ENCODE data around the gene TMEM82. TPM values are rescaled to one million over a fixed set of nuclear protein-coding genes. Genes with fewer than 3 reads are reported as not detected.

TMEM82 gene
- total RNA-seq, 1 donor from 2014 or later: not detected

DNA sequence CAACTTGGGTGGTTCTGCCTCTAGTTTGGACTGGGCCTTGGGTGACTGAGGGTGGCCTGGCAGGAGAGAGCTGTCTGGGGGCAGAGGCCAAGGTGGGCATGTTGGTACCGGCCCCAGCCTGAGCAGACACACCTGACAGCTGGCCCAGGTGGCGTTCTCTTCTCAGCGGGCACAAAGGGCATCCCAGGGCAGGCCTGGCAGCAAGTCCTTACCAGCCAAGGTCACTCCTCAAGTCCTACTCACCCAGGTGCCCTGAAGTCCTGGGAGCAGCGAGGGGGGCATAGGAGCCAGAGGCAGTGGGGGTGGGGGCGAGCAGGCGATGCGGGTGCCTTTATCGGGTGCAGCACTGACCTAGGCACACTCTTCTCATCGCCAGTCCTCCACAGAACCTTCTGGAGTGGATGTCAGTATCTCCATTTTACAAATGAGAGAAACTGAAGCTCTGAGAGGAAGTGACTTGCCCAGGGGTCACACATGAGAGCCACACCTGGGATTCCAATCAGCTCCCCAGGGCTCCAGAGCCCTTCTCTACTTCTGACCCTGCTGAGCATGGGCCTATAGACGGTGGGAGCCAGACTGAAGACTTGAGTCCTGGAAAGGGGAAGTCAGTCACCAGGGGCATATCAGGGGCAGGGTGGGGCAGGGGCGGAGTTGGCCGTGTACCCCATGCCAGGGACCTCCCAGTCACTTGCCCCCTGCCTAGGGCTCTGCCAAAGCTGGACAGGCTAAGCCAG is 6.8 kb upstream of the TMEM82 start:
- DNase-seq (ENCODE audit: low read depth, low spot score): no peak

DNA sequence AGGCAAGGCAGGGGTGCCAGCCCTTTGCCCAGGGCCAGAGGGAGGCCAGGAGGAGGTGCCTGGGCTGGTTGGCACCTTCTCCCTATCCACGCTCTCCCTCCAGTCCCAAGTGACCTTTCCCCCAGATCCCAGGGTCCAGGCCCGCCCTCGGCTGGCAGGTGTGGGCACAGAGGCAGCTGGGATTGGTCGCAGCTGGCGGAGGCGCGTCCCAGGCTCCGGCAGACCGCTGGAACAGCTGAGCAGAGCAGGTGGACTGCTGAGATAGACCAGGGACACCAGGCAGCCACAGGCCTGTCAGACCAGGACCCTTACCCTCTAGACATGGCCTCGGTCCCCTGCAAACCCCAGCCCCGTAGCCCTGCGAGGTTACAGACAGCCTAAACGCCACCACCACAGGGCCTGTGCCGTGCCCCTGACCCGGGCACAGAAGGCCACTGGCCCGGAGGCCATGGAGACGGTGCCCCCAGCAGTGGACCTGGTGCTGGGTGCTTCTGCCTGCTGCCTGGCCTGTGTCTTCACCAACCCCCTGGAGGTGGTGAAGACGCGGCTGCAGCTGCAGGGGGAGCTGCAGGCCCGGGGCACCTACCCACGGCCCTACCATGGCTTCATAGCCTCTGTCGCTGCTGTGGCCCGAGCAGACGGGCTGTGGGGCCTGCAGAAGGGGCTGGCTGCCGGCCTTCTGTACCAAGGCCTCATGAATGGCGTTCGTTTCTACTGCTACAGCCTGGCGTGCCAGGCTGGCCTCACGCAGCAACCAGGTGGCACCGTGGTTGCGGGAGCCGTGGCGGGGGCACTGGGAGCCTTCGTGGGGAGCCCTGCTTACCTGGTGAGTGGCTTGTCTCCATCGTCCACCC is 6.0 kb upstream of the TMEM82 start, which contains the start of gene SLC25A34:
TSS of gene SLC25A34 (plus strand) at position 221 of the 854 bp plus-strand sequence. CDS start at position 449, 228 bp downstream.
- DNase-seq (ENCODE audit: low read depth, low spot score): no peak

DNA sequence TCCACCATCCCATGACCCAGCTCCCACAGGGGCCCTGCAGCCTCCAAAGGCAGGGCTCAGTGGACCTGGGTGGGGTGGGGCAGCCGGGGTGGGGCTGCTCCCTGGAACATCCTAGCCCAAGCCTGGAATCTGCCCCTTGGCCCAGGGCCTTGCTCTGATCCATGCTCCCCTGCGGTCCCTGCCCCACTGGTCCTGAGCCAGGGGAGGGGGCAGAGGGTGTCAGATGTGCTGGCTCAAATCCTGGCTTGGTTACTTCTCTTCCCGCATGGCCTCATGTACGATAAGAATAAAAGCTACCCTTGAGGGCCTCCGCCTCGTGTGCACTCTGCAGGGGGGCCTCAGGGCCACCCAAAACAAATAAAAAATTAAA is 5.4 kb upstream of the TMEM82 start:
- DNase-seq (ENCODE audit: low read depth, low spot score): no peak

DNA sequence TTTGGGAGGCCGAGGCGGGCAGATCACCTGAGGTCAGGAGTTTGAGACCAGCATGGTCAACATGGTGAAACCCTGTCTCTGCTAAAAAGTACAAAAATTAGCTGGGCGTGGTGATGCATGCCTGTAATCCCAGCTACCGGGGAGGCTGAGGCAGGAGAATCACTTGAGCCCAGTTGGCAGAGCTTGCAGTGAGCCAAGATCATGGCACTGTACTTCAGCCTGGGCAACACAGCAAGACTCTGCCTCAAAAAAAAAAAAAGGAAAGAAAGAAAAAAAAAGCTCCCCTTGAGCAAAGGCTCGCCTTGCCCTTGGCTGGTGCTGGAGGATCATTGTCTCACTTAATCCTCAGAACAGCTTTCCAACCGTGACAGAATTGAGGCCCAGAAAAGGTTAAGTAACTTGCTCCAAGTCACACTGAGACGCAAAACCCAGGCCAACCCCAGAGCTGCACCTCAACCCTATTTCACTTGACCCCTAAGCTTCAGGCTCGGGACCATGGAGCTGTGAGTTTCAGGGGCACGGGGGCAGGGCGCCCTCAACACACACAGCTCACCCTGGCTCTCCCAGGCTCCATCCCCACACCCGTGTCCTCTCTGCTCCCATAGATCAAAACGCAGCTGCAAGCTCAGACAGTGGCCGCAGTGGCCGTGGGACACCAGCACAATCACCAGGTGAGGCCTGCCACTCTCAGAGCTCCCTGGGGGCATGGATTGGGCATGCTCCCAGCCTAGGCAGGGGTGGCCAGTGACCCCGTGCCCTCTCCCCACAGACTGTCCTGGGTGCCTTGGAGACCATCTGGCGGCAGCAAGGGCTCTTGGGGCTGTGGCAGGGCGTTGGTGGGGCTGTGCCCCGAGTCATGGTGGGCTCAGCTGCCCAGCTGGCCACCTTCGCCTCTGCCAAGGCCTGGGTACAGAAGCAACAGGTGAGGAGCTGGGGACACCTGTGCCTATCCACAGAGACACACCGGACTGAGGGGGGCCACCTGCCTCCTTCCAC is 4.7 kb upstream of the TMEM82 start:
- DNase-seq (ENCODE audit: low read depth, low spot score): no peak

DNA sequence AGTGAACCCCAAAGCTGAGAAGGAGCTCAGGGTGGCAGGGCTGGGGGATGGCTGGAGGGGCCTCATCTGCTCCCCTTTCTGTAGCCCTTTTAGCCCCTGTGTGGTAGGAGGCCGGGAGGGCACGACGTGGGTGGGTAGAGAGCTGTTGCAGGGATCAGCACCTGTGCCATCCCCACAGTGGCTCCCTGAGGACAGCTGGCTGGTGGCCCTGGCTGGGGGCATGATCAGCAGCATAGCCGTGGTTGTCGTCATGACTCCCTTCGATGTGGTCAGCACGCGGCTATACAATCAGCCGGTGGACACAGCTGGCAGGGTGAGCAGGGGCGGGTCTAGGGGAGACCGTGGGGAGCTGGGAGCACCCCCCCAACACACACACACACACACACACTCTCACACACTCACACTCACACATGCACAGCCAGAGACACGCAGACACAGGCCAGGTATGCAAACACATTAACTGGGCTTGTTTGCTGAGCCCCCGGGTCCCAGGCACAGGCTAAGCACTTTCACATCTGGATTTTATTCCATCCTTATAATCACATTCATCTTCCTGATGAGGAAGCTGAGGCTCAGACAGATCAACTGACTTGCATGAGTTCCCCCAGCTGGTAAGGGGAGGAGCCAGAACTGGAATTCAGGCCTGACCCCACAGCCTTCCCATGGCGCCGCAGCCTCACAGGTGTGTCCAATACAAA is 3.7 kb upstream of the TMEM82 start:
- DNase-seq (ENCODE audit: low read depth, low spot score): no peak

DNA sequence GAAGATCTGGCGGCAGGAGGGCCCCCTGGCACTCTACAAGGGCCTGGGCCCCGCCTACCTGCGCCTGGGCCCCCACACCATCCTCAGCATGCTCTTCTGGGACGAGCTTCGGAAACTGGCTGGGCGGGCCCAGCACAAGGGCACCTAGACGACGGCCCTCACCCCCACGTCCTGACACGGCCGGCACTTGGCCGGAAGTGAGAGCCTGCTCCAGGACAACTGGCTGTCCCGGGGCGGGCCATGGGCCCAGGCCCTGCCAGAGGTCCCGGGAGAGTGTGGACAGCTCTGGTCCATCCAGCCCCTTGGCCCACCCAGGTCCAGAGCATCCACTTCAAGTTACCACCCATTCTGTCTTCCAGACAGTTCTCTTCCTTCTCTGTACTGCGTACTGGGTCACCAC is 3.0 kb upstream of the TMEM82 start:
- no peak for DNase-seq (ENCODE audit: low read depth, low spot score)

DNA sequence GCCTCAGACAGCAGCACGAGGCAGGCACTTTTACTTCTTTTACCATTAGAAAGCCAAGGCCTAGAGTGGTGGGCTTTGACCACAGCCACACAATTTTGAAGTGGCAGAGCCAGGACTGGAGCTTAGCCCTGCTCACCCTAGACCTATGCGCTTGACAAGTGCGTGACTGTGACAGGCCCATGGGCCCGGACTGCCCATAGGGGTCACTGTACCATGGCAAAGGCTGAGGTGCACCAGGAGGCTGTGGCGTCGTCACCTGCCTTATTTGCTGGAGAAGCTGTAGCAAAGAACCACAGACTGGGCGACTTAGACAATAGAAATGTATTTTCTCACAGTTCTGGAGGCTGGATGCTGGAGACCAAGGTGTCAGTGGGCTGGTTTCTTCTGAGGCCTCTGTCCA is 2.6 kb upstream of the TMEM82 start:
- no peak for DNase-seq (ENCODE audit: low read depth, low spot score)

DNA sequence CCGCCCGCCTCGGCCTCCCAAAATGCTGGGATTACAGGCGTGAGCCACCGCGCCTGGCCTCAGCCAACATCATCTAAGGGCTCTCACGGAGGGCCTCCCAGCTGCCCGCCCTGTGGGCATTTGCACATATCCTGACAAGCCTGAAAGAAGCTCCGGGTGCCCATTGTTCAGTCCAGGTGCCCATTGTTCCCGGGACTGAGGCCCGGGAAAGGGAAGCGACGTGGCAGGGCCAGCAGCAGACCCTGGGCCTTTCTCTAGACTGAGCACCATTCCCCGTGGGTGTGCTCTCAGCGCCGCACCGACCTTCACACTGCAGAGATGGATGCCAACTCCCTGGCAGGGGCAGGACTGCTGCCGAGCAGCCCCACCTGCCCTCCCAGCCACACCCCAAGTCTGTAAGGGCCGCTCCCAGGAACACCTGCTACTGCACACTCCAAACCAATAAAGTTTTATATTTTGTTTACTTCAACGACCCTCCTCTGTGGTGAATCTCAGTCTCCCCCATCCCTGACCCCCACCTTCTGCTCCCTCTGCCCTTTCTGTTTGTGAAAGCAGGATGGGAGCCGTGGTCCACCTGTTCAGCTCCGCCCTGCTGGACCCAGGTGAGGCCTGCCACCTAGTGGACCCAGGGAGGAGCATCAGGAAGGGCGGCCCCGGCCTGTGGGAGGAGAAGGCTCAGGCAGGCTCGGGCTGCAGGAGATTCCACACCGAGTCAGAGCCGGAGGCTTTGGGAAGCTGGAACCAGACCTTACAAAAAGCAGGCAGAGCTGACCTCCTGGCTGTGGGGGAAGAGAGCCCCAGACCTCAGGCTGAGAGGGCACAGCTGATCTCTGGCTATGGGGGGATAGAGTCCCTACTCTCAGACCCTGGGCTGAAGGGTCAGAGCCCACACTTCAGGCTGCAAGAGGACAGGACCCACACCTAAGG is 1.1 kb upstream of the TMEM82 start:
- DNase-seq (ENCODE audit: low read depth, low spot score): no peak

DNA sequence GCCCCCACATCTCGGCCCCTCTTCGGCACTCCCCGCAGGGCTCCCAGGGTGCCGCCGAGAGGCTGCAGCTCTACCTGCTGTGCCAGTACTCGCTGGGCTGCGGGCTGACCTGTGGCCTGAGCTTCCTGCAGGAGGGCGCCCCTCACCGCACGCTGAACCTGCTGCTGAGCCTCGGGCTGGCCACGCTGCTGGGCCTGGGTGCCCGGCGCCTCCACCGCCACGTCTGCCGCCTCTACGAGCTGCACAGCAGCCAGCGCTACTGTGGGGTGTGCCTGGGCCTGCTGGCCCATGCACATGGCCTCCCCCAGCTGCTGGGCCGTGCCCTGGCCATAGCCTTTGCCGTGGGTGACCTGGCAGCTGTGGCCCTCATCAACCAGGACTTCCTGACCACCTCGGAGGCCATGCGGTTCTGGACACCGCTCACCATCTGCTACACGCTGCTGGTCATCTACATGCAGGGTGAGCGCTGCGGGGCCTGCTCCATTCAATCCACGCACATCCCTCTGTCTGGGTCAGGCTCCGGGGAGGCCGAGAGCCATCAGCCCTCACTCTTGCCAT is 1.9 kb downstream of the TMEM82 start:
- DNase-seq (ENCODE audit: low read depth, low spot score): no peak

DNA sequence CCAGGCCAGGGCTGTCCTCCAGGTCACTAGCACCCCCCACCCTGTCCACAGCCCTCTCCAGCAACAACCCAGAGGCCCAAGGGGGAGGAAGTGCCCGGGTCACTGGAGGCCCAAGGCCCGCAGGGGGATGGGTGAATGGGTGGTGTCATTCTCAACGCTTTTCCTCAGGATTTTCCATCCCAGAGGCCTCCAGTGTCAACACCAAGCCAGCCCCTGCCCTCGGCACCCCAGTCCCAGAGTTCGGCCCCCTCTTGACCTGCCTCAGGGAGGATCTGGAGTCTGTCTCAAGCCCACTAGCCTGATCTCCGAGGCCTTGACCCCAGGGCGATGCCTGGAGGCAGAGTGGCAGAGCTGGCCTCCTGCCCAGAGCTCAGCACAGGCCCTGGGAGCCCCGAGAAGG is 5.1 kb downstream of the TMEM82 start:
- no peak for DNase-seq (ENCODE audit: low read depth, low spot score)

DNA sequence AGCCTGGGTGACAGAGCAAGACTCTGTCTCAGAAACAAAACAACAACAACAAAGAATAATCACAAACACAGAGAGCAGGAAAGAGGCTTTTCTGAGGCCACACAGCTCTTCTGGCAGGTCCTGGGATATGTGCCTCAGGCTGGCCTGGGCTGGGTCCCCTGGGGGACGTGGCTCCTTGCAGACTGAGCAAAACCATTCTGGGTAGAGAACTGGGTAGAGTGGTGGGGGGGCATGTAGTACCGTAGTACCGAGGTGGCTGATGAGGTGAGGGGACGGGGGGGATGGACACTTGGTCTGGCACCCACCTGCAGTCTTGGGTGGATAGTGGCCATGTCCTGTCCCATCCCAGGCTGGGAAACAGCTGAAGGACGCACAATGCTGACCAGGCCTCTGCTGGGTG is 6.0 kb downstream of the TMEM82 start:
- no peak for DNase-seq (ENCODE audit: low read depth, low spot score)

DNA sequence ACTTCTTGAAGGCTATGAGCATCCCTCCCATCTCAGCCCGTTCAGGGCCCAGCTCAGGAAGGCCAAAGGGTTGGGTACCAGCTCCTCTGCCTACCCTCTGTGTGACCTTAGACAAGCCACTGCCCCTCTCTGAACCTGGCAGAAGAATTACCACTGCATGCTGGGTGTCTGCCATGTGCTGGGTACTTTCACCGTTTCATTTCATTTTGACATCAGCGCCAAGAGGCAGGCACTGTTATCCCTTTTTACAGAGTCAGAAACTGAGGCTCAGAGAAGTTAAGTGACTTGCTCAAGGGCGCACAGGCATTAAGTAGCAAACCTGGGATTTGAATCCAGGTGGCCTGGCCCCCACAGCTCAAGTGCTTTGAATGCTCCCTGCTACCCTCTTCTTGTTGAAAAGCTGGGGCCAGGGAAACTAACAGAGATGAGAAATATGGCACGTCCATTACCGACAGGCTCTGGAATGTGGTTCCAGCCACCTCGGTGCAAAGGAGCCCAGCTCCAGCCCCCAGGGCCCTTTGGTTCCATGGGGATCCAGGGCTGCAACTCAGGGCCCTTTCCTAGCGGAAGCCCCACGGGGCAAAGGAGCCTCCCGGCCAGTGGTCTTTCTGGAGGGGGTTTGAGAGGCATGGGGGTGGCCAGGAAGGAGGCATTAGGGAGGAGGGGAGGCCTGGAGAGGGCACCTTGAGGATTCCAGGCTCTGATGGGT is 6.5 kb downstream of the TMEM82 start:
- no peak for DNase-seq (ENCODE audit: low read depth, low spot score)

DNA sequence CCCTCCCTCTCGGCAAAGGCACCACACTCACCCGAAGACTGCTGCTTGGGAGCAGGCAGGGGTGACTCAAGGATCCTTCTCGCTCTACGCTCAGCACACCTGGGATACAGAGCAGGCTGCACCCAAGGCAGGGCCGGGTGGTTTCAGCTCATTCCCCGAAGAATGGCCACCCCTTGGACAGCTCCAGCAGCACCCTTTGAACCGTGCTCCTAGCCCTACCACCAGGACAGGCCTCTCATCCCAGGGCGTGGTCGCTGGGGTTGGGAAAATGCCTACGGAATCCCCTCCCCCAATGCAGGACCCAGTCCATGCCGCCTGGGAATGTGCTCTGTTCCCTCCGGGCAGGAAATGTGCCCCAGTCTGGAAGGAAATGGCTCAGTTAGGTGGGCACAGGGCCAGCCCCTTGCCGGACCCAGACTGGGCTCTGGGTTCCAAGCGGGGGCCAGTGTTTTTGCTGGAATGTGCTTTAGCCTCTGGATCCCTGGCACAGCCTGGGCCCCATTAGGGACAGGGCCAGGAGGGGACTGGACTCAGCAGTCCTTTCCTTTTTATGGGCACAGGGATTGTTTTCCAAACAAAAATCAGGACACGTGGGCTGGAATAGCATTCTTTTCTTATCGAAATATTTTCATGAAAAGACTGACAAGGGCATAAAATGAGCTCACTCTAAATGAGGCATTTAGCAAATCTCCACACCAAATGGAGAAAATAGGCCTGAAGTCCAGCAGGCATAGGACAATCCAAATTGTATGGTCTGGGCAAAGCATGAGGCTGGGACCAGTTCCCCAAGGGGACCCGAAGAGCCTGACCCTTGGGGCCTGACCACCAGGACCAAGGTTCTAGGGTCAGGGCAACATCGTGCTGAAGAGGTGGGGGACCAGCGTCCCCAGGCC is 7.3 kb downstream of the TMEM82 start:
- DNase-seq (ENCODE audit: low read depth, low spot score): peak; percentile 79

DNA sequence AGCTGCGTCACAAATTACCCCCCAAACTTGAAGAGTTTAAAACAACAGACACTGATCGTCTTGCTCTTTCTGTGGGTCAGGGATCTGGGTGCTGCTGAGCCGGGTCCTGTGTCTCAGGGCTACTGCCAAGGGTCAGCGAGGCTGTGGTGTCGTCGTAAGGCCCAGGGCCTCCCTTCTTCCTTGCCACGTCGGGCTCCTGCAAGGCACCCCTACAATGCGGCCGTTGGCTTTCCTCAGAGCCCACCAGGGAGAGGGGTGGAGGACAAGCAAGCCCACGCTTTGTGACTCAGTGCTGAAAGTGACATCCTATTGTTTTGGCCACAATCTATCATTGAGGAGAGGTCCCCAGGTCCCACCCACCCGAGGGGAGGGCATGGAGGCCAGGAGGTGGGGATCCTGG is 8.6 kb downstream of the TMEM82 start:
- DNase-seq (ENCODE audit: low read depth, low spot score): no peak

DNA sequence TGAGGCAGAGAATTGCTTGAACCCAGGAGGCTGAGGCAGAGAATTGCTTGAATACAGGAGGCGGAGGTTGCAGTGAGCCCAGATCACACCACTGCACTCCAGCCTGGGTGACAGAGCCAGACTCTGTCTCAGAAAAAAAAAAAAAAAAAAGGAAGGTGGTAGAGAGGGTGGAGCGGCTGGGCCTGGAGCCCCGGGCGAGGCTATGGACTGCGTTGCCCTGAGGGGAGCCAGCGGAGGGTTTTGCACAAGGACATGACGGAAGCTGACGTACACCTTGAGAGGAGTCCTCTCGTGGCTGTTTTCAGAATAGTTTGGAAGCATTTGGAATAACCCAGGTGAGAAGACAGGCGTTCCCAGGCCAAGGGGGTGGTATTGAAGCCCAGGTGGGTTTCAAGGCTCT is 9.4 kb downstream of the TMEM82 start:
- DNase-seq (ENCODE audit: low read depth, low spot score): no peak

DNA sequence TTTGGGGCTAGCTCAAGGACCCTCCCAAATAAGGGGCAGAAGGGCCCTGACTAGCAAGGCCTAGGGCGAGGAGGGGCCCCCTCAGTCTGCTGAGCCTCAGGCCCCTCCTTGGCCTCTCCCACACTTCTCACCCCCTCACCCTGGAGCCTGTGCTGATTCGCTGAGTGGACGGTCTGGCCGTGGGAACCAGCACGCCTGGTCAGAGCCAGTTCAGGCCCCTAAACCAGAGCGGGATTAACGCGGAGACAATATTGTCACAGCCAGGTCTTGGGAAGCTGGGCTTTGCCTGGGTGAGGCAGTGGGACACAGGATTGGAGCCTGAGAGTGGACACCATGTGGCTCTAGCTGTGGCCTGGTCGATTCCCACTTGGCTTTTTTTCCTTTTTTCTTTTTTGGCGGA is 11.5 kb downstream of the TMEM82 start:
- DNase-seq (ENCODE audit: low read depth, low spot score): no peak

DNA sequence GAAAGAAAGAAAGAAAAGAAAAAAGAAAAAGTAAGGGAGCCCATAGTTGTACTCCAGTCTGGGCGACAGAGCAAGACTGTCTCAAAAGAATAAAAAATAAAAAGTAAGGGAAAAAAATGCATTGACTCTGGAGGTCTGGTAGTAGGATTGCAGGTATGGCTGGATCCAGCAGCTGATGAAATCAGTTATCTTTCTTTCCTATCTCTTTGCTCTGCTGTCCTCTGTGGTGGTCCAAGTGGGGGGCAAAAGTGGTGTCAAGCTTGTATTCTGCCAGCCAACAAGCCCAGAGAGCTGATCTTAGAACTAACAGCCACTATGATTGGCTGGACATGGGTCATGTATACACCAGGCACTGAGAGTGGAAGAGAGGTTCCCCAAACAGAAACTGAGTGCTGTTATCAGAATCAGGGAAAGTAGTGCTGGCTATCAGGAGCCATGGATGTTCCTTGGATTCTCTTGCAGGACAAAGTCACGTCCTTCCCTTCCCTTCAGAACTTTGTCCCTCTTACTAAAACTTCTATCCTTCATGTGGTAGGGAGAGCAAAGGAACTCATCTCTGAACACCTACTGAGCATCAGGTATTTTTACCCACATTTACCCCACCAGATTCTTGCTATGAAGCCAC is 12.8 kb downstream of the TMEM82 start:
- no peak for DNase-seq (ENCODE audit: low read depth, low spot score)
